ENCODE results near the gene MGMT.

GRCh38 chr10:129568583-129569344 lies 101.7 kb downstream of the MGMT start:
- TF ChIP-seq POLR2A (IDR thresholded peaks at IDR 0.05; ENCODE audit: low read length) (no peak), GATA1 (IDR thresholded peaks at IDR 0.05; ENCODE audit: low read depth, low read length) (no peak)

Data from erythroblast (primary cell).